GM19099 (cell line): ENCODE measurements around the gene RHOG.

Experiments used
- POLR2A ChIP-seq: IDR thresholded peaks from 3 replicates; pipeline ENCODE4 v1.6.1; 2011; ENCODE audit warnings: low read depth; ENCODE audit not compliant: insufficient read length; ENCODE audit errors: extremely low read depth

Gene RHOG

GRCh38 chr11:3866836-3867208 lies 26.1 kb upstream of the RHOG start:
- no peak for TF ChIP-seq POLR2A

DNA sequence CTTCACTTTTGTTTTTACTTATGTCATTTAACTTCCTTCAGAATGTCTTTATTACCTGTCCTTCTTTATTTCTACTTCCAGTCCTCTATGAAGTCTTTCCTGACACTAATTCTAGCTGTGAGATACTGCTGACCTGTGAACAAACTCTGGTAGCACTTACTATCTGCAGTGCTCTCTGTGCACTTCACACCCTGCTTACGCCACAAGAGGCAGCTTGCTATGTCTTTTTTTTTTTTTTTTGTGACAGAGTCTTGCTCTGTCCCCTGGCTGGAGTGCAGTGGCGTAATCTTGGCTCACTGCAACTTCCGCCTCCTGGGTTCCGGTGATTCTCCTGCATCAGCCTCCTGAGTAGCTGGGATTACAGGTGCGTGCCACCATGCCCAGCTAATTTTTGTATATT lies 25.4 kb upstream of the RHOG start:
- no peak for TF ChIP-seq POLR2A

DNA sequence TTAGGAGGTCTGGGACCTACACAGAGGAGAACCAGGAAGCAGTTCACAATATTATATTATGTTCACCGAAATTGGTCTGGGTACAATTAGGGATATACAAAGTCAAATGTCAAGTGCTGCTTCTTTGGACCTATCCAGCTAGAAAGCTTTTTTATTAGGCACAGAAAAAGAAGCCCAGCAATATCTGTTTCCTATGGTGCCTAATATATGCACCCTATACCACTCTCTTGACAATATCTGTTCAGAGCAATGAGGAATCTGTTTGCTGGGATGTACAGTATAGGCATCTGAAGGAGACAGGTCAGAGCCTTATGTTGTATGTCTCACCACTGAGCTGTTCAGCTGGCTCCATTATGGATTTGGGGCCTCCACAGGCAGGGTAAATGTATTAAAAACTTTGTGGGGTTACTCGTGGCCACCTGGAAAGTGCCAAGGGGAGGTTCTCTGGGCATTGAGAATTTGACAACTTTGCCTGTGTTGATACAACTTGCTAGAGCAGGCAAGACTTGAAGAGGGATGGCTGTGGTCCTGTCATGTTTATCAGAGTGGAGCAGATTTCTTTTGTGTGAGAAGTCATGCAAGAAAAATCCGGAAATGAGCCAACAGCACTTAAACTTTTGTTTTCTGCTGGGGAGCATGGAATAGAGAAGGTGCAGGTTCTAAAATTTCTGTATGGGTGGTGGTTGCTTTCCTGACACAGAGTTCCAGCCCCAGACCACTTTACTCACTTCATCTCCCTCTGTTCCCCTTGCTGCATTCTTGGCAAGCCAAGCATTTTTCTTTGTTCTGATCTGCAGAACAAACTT lies 24.8 kb upstream of the RHOG start:
- no peak for TF ChIP-seq POLR2A

- TF ChIP-seq POLR2A: no peak
These were observed 20.9 kb upstream of the RHOG start for GRCh38 chr11:3861683-3862082.

DNA sequence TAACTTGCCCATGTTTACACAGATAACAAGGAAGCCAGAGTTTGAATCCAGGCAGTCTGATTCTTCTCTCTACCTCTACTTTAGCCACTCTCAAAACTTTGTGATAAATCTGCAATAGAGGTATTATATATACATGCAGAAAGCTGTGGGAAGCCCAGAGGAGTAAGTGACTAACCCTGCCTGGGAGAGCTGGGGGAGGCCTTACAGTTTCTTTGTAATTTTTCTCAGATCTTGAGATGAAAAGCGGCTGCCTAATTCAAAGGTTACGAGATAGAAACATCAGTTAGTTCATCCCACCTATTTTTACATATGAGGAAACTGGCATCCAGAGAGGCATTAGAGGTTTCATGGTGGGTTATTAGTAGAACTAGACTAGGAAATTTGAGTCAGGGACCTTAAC lies 19.6 kb upstream of the RHOG start:
- TF ChIP-seq POLR2A: no peak

GRCh38 chr11:3859373-3859881 lies 18.7 kb upstream of the RHOG start:
- no peak for TF ChIP-seq POLR2A

DNA sequence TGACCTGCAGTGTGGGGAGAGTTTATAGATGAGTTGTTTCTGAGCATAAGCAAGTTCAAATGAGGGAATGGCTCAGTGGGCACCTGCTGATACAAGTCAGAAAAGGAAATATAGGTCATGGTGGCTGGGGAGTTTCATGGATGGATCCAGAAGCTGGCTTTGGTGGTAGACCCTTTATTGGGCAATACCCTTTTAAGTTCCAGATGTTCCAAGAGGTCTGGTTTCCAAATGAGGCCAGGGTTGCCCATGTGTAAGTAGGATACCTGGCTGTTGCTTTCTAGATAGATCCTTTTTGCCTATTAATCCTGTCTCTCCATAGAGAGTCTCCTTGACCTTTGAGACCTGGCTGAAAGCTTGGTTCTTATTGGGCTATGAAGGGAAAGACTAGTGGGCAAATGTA lies 16.9 kb upstream of the RHOG start:
- TF ChIP-seq POLR2A: no peak

DNA sequence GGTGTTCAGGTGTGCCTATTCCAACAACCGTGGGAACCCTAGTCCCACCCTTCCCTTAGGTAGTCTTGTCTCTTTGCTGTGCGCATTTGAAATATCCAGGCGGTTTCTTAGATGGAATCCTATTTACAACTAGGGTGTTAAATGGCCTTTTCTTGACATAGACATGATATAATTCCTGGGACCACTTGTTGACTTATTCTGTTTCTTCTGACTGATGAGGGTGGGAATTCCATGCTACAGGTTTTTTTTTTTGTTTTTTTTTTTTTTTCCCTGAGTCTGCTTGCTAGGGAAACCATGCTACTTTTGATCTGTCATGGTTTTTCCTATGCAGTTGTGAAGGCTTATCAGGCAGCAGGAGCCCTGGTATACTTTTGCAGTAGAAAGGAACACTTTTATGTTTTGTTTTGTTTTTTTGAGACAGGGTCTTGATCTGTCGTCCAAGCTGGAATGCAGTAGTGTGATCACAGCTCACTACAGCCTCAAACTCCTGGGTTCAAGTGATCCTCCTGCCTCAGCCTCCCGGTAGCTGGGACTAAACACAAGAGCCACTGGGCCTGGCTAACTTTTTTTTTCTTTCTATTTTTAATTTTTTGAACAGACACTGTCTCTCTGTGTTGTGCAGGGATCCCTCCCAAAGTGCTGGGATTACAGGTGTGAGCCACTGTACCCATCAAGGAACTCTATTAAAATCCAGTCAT lies 16.2 kb upstream of the RHOG start:
- TF ChIP-seq POLR2A: no peak

GRCh38 chr11:3855808-3856491 lies 15.2 kb upstream of the RHOG start:
- no peak for TF ChIP-seq POLR2A

DNA sequence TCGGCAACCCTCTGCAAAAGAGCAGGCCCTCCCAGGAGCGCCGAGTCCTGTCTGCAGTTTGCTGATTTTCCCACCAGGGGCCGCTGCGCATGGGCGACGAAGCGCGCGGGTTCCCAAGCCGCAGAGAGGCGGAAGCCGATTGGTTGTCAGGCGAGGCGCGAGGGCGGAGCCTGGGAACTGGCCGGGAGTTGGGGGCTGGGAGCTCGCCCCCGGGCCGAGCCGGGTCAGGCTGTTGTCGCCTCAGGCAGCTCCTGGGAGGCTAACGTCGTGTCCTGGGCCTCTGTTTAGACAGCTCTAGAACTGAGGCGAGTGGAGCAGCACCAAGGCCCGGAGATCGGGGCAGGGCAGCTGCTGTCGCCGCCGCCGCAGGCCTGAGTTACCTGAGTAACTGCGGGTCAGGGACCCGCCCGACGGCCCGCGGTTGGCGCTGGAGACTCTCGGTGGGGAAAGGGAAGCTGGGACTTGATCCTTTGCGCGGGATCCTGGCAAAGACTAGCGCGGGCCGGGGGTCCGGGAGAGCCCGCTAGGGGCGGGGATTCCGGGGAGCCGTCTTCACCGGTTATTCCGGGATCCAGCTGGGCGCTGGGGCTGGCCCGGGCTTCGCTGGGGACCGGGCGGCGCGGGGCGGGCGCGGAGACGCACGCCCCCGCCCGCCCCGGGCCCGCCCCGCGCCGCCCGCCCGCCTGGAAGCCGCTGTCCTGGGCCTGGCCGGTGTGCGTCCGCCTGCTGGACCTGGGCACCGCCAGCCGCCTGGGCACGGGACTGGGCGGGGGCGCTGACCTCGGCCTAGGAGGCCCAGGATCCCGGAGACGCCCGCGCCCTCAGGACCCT lies 14.4 kb upstream of the RHOG start, which contains the start of gene STIM1:
Gene STIM1, plus strand, starts transcription at position 688 of the 831 bp plus-strand sequence. CDS start 607 bp downstream, outside the sequence.
- peak; percentile 72 for TF ChIP-seq POLR2A

GRCh38 chr11:3854660-3854976 lies 13.9 kb upstream of the RHOG start:
- no peak for TF ChIP-seq POLR2A

DNA sequence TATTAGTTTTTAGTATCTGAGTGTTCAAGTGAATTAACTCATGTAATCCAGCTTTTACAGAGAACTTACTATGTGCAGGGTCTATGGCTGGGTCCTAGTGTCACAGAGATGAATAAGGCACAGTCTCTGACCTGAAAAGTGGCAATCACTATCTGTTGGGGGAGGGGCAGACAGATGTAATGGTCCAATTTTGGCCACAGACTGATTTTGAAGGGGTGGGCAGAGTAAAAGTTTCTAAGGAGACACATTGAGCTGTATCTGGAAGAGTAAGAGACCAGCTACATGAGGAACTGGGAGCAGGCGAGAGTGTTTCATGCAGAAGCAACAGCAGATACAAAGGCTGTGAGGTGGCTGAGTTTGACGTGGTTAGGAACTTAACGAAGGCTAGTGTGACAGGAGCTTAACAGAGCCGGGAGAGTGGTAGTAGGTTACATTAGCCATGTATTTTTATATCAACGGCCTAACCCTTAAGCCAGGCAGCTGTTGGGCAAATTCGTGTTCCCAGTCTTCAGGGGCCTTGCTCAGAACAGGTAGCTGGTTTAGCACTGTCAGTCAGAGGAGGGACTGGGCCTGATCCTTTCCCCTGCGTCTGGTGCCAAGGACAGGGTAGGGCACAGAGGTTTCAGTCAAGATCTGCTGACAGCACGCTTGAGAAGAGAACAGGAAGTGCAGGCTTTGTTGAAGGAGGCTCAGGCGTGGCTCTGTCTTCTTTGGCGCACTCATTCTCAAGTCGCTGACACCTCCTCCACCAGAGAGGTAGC lies 13.3 kb upstream of the RHOG start:
- no peak for TF ChIP-seq POLR2A

DNA sequence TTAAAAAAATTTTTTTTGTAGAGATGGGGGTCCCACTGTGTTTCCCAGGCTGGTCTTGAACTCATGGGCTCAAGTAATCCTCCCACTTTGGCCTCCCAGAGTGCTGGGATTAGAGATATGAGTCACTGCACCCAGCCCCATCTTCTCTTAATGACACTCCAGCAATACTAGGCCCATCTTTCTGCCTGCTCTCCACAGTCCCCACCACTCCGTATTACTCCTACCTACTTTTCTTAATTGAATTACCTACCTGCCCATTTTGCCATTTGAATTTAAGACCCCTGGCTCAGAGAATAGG lies 12.7 kb upstream of the RHOG start:
- no peak for TF ChIP-seq POLR2A

GRCh38 chr11:3849297-3849874 lies 8.6 kb upstream of the RHOG start:
- TF ChIP-seq POLR2A: no peak
